T-helper 1 cell treated with Interleukin-12 subunit alpha and Interleukin-12 subunit beta and Interleukin-4 antibody, amounts not matched to agents 30 μg/mL and 1 μg/mL, for 36 hours (primary cell): ENCODE results near the gene KIAA1958.

Source experiments
- H3K27ac Mint-ChIP-seq: one replicate; pipeline ENCODE4 v1.8.0; 2021; ENCODE audit warnings: mild to moderate bottlenecking, mixed read lengths
- H3K27me3 Mint-ChIP-seq: one replicate; pipeline ENCODE4 v1.8.0; 2021; ENCODE audit warnings: low read depth, mixed read lengths
- H3K36me3 Mint-ChIP-seq: one replicate; pipeline ENCODE4 v1.8.0; 2021; ENCODE audit warnings: low read depth, mixed read lengths
- H3K4me1 Mint-ChIP-seq: one replicate; pipeline ENCODE4 v1.8.0; 2021; ENCODE audit warnings: low read depth, mixed read lengths
- H3K4me3 Mint-ChIP-seq: one replicate; pipeline ENCODE4 v1.8.0; 2021; ENCODE audit warnings: mild to moderate bottlenecking, moderate library complexity, mixed read lengths
- H3K9me3 Mint-ChIP-seq: one replicate; pipeline ENCODE4 v1.8.0; 2021; ENCODE audit warnings: mixed read lengths

Gene KIAA1958

GRCh38 chr9:112696461-112696860 lies 209.8 kb downstream of the KIAA1958 start:
- Mint-ChIP-seq H3K27ac (no peak overlapping the region), H3K27me3 (no peaks in the 10 kb centered on the region), H3K4me1 (peaks cover 6% of the 10 kb centered on the region), H3K9me3 (no peaks in the 10 kb centered on the region), H3K4me3 (no peak overlapping the region), H3K36me3 (peaks cover 34% of the 10 kb centered on the region)

- Mint-ChIP-seq H3K36me3 (peaks cover 21% of the 10 kb centered on the region), H3K4me3 (no peak overlapping the region), H3K4me1 (peaks cover 5% of the 10 kb centered on the region), H3K27me3 (no peaks in the 10 kb centered on the region), H3K9me3 (no peaks in the 10 kb centered on the region), H3K27ac (no peak overlapping the region)
Measured at GRCh38 chr9:112699230-112699629, 212.6 kb downstream of the KIAA1958 start.

GRCh38 chr9:112700085-112700484 lies 213.5 kb downstream of the KIAA1958 start:
- Mint-ChIP-seq H3K27me3 (no peaks in the 10 kb centered on the region), H3K27ac (no peak overlapping the region), H3K36me3 (peaks cover 21% of the 10 kb centered on the region), H3K4me1 (peaks cover 5% of the 10 kb centered on the region), H3K9me3 (no peaks in the 10 kb centered on the region), H3K4me3 (no peak overlapping the region)

DNA sequence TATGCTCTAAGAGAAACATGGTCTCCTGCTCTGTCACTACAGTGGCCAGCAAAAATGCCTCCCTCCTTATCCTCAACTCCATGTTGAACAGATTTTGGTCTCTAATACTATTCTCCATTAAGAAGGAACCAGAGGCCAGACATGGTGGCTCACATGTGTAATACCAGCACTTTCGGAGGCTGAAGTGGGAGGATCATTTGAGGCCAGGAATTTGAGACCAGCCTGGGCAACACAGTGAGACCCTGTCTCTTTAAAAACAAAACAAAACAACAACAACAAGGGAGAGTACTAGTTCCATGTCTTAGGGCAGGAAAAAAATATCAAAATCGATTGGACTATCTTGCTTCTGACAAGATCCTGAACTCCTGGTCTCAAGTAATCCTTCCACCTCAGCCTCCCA lies 216.7 kb downstream of the KIAA1958 start:
- no peaks in the 10 kb centered on the region for H3K27me3 Mint-ChIP-seq
- H3K4me3 Mint-ChIP-seq, result no peak overlapping the region
- peaks cover 14% of the 10 kb centered on the region for H3K36me3 Mint-ChIP-seq
- no peaks in the 10 kb centered on the region for H3K9me3 Mint-ChIP-seq
- no peak overlapping the region for H3K27ac Mint-ChIP-seq
- H3K4me1 Mint-ChIP-seq, result peaks cover 10% of the 10 kb centered on the region

DNA sequence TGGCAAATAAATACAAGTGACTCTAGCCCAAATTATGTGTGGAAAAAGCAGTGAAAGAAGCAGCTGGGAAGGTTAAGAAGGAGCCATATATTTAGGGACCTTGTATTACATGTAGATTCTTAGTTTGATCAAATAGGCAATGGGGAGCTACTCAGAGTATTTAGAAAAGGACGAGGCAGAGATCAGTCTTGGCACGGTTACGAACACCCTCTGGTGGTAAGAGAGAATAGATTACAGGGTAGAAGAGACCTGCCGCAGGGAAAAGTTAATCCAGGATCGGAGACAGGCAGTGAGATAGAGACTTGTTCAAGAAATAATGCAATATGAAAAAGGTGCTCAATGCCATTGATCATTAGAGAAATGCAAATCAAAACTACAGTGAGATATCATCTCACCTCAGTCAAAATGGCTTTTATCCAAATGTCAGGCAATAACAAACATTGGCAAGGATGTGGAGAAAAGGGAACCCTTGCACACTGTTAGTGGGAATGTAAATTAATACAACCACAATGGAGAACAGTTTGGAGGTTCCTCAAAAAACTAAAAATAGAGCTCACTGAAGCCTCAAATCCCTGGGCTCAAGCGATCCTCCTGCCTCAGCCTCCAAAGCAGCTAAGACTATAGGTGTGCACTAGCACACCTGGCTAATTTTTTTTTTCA lies 219.3 kb downstream of the KIAA1958 start:
- Mint-ChIP-seq H3K4me3 (no peak overlapping the region), H3K27me3 (no peaks in the 10 kb centered on the region), H3K27ac (no peak overlapping the region), H3K4me1 (peaks cover 6% of the 10 kb centered on the region), H3K9me3 (no peaks in the 10 kb centered on the region), H3K36me3 (peaks cover 12% of the 10 kb centered on the region)

DNA sequence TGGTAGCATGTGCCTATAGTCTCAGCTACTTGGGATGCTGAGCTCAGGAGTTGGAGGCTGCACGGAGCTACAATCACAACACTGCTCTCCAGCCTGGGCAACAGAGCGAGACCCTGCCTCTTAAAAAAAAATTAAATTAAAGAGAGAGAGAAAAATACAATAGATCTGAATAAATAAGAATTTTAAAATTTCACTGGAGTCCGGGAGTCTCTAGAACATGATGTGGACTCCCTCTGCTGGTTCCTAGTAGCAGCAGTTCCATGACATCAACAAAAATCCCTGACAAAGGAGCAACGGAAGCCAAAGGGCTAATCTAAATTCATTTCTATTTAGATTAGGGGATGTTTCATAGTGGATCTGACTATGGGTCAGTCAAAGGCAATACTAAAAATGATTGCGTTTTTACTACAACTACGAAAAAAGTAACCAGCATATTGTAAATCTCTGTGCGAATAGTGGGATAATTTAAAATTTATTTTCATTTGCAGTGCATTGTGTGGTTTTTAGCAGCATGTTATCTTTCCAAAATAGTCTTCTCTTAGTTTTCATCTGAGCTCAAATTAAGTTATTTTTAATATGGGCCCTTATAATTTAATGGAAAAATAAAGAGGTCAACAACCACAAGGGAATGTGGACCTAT lies 224.5 kb downstream of the KIAA1958 start:
- Mint-ChIP-seq H3K27ac (no peak overlapping the region), H3K27me3 (no peaks in the 10 kb centered on the region), H3K4me3 (no peak overlapping the region), H3K4me1 (peaks cover 16% of the 10 kb centered on the region), H3K36me3 (peaks cover 16% of the 10 kb centered on the region), H3K9me3 (no peaks in the 10 kb centered on the region)

GRCh38 chr9:112712678-112713077 lies 226.1 kb downstream of the KIAA1958 start:
- peaks cover 21% of the 10 kb centered on the region for H3K4me1 Mint-ChIP-seq

GRCh38 chr9:112717661-112718331 lies 231.2 kb downstream of the KIAA1958 start, which contains the start of gene INIP:
INIP (minus strand) TSS chr9:112718117; CDS start chr9:112716485, 1,632 bp downstream.
- Mint-ChIP-seq H3K27me3 (no peaks in the 10 kb centered on the region), H3K36me3 (peaks cover 4% of the 10 kb centered on the region), H3K4me3 (peak within 1 kb of the TSS; percentile 91), H3K4me1 (peaks cover 23% of the 10 kb centered on the region), H3K9me3 (no peaks in the 10 kb centered on the region), H3K27ac (peak within 1 kb of the TSS; percentile 94)

More at GRCh38 chr9:112712678-112713077, 226.1 kb downstream of the KIAA1958 start:
- Mint-ChIP-seq H3K36me3 (peaks cover 14% of the 10 kb centered on the region), H3K27me3 (no peaks in the 10 kb centered on the region), H3K4me3 (no peak overlapping the region), H3K9me3 (no peaks in the 10 kb centered on the region), H3K27ac (no peak overlapping the region)
